ENCODE data around the gene C2orf76.

DNA sequence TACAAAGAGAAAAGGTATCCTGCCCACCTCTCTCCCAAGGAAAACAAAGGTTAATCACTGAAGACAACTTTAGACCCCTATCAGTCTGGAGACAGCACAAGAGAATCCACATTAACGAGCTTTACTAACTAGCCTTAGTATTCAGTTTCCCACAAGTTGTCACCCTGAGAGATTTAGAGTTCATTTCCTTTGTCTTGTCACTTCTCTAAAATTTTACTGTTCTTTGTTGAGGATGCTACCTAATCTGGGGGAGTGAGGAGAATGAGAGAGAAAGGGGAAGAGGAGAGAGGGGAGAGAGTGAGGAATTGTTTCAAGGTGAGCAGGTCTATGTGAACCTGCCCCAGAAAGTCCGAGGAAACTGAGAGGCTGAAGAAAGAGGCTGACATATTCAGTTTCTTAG lies 28.4 kb downstream of the C2orf76 start:
- TF ChIP-seq TAF1 (IDR thresholded peaks at IDR 0.05; ENCODE audit: borderline replicate concordance, low read depth, low read length): no peak
- TF ChIP-seq YY1 (IDR thresholded peaks at IDR 0.05; ENCODE audit: low read depth): no peak
- TF ChIP-seq, protein P1, sequence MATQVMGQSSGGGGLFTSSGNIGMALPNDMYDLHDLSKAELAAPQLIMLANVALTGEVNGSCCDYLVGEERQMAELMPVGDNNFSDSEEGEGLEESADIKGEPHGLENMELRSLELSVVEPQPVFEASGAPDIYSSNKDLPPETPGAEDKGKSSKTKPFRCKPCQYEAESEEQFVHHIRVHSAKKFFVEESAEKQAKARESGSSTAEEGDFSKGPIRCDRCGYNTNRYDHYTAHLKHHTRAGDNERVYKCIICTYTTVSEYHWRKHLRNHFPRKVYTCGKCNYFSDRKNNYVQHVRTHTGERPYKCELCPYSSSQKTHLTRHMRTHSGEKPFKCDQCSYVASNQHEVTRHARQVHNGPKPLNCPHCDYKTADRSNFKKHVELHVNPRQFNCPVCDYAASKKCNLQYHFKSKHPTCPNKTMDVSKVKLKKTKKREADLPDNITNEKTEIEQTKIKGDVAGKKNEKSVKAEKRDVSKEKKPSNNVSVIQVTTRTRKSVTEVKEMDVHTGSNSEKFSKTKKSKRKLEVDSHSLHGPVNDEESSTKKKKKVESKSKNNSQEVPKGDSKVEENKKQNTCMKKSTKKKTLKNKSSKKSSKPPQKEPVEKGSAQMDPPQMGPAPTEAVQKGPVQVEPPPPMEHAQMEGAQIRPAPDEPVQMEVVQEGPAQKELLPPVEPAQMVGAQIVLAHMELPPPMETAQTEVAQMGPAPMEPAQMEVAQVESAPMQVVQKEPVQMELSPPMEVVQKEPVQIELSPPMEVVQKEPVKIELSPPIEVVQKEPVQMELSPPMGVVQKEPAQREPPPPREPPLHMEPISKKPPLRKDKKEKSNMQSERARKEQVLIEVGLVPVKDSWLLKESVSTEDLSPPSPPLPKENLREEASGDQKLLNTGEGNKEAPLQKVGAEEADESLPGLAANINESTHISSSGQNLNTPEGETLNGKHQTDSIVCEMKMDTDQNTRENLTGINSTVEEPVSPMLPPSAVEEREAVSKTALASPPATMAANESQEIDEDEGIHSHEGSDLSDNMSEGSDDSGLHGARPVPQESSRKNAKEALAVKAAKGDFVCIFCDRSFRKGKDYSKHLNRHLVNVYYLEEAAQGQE (IDR thresholded peaks at IDR 0.05; ENCODE audit: low read depth, low read length): no peak
- TF ChIP-seq EZH2phosphoT487 (IDR thresholded peaks at IDR 0.05; ENCODE audit: borderline replicate concordance, low read depth): no peak
- TF ChIP-seq EP300 (IDR thresholded peaks at IDR 0.05; ENCODE audit: borderline replicate concordance in 1 of 2, low read depth in 1 of 2, low read length in 1 of 2): no peak
- TF ChIP-seq, protein P2, sequence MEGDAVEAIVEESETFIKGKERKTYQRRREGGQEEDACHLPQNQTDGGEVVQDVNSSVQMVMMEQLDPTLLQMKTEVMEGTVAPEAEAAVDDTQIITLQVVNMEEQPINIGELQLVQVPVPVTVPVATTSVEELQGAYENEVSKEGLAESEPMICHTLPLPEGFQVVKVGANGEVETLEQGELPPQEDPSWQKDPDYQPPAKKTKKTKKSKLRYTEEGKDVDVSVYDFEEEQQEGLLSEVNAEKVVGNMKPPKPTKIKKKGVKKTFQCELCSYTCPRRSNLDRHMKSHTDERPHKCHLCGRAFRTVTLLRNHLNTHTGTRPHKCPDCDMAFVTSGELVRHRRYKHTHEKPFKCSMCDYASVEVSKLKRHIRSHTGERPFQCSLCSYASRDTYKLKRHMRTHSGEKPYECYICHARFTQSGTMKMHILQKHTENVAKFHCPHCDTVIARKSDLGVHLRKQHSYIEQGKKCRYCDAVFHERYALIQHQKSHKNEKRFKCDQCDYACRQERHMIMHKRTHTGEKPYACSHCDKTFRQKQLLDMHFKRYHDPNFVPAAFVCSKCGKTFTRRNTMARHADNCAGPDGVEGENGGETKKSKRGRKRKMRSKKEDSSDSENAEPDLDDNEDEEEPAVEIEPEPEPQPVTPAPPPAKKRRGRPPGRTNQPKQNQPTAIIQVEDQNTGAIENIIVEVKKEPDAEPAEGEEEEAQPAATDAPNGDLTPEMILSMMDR (IDR thresholded peaks at IDR 0.05): no peak
- TF ChIP-seq NFIC (IDR thresholded peaks at IDR 0.05; ENCODE audit: borderline replicate concordance): no peak
- TF ChIP-seq RAD21 (IDR thresholded peaks at IDR 0.05; ENCODE audit: low read length): no peak
